WERI-Rb-1 (cell line): Measurements from ENCODE around the gene SHROOM1.
"Not testable (repeated sequence)": the region's sequence is repeated elsewhere in the genome, so short reads cannot be mapped to it uniquely, and the experiment has no call there.

Experiments used
- DNase-seq: peaks from one replicate; pipeline ENCODE4 v3.0.0-alpha.2; 2020
- H3K27ac ChIP-seq: fragments of 250-450 bp; sonication (Bioruptor Pico); 2 replicates; pipeline ENCODE4 v1.5.1; 2020; ENCODE audit warnings: mild to moderate bottlenecking, moderate library complexity
- H3K27me3 ChIP-seq: fragments of 250-450 bp; sonication (Bioruptor Pico); 2 replicates; pipeline ENCODE4 v1.5.1; 2021; ENCODE audit warnings: mild to moderate bottlenecking, low read depth, moderate library complexity; ENCODE audit not compliant: insufficient read depth, severe bottlenecking
- H3K36me3 ChIP-seq: fragments of 250-450 bp; sonication (Bioruptor Pico); 2 replicates; pipeline ENCODE4 v1.5.1; 2020; ENCODE audit warnings: mild to moderate bottlenecking, moderate library complexity
- H3K4me3 ChIP-seq: 2 replicates; pipeline ENCODE4 v1.5.1; 2011; ENCODE audit warnings: low read depth, mild to moderate bottlenecking, control low read depth, low read length
- H3K9me3 ChIP-seq: fragments of 250-450 bp; sonication (Bioruptor Pico); 2 replicates; pipeline ENCODE4 v1.5.1; 2021; ENCODE audit warnings: mild to moderate bottlenecking, moderate library complexity; ENCODE audit not compliant: severe bottlenecking
- TF ChIP-seq, protein P1 (sequence below): IDR thresholded peaks from 2 replicates; pipeline ENCODE4 v1.5.1; 2011; ENCODE audit warnings: low read depth, mild to moderate bottlenecking, control low read depth, inconsistent platforms, low read length

SHROOM1 gene

GRCh38 chr5:132856011-132856410 lies 25.6 kb upstream of the SHROOM1 start:
- no peaks in the 10 kb centered on the region for H3K27me3 ChIP-seq
- TF ChIP-seq, protein P1, sequence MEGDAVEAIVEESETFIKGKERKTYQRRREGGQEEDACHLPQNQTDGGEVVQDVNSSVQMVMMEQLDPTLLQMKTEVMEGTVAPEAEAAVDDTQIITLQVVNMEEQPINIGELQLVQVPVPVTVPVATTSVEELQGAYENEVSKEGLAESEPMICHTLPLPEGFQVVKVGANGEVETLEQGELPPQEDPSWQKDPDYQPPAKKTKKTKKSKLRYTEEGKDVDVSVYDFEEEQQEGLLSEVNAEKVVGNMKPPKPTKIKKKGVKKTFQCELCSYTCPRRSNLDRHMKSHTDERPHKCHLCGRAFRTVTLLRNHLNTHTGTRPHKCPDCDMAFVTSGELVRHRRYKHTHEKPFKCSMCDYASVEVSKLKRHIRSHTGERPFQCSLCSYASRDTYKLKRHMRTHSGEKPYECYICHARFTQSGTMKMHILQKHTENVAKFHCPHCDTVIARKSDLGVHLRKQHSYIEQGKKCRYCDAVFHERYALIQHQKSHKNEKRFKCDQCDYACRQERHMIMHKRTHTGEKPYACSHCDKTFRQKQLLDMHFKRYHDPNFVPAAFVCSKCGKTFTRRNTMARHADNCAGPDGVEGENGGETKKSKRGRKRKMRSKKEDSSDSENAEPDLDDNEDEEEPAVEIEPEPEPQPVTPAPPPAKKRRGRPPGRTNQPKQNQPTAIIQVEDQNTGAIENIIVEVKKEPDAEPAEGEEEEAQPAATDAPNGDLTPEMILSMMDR, result no peak
- H3K27ac ChIP-seq, result no peak overlapping the region
- H3K9me3 ChIP-seq, result no peaks in the 10 kb centered on the region
- H3K4me3 ChIP-seq, result no peak overlapping the region
- DNase-seq, result no peak
- H3K36me3 ChIP-seq, result no peaks in the 10 kb centered on the region

DNA sequence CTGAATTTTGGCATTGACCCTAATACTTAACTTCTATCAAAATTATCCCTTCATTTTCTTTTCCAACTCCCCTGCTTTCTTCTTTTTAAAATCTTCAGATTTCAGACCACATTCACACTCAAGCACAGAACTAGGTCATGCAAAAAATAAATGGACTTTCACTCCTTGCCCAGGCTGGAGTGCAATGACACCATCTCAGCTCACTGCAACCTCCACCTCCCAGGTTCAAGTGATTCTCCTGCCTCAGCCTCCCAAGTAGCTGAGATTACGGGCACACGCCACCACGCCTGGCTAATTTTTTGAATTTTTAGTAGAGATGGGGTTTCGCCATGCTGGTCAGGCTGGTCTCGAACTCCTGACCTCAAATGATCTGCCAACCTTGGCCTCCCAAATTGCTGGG lies 24.5 kb upstream of the SHROOM1 start:
- not testable (repeated sequence) for H3K27me3 ChIP-seq, H3K4me3 ChIP-seq, DNase-seq, H3K36me3 ChIP-seq, H3K27ac ChIP-seq, H3K9me3 ChIP-seq

- no peak overlapping the region for H3K27ac ChIP-seq
- H3K27me3 ChIP-seq, result no peaks in the 10 kb centered on the region
- DNase-seq, result no peak
- no peaks in the 10 kb centered on the region for H3K36me3 ChIP-seq
- no peak overlapping the region for H3K4me3 ChIP-seq
- no peaks in the 10 kb centered on the region for H3K9me3 ChIP-seq
- TF ChIP-seq, protein P1, result no peak
These were observed 23.9 kb upstream of the SHROOM1 start for GRCh38 chr5:132854301-132854700.

GRCh38 chr5:132853790-132854189 lies 23.3 kb upstream of the SHROOM1 start:
- TF ChIP-seq, protein P1, result no peak
- H3K9me3 ChIP-seq, result no peaks in the 10 kb centered on the region
- no peak for DNase-seq
- no peaks in the 10 kb centered on the region for H3K36me3 ChIP-seq
- H3K27ac ChIP-seq, result no peak overlapping the region
- no peak overlapping the region for H3K4me3 ChIP-seq
- H3K27me3 ChIP-seq, result no peaks in the 10 kb centered on the region

- no peak overlapping the region for H3K27ac ChIP-seq
- no peaks in the 10 kb centered on the region for H3K27me3 ChIP-seq
- H3K4me3 ChIP-seq, result no peak overlapping the region
- no peaks in the 10 kb centered on the region for H3K9me3 ChIP-seq
- TF ChIP-seq, protein P1, result no peak
- no peaks in the 10 kb centered on the region for H3K36me3 ChIP-seq
- no peak for DNase-seq
These were observed 22.9 kb upstream of the SHROOM1 start for GRCh38 chr5:132853323-132853722.

- Histone ChIP-seq H3K9me3 (no peaks in the 10 kb centered on the region), H3K27ac (no peak overlapping the region), H3K36me3 (no peaks in the 10 kb centered on the region), H3K4me3 (no peak overlapping the region), H3K27me3 (no peaks in the 10 kb centered on the region)
- DNase-seq, result no peak
- TF ChIP-seq, protein P1, result no peak
These were observed 19.6 kb upstream of the SHROOM1 start for GRCh38 chr5:132850066-132850465.
